HG03045 (cell line): ENCODE results near the gene ITIH3.

Experiments used
- ATAC-seq: cut with Tn5 transposase; IDR thresholded peaks from one replicate; pipeline ENCODE4 v1.9.1; 2021; ENCODE audit warnings: mild to moderate bottlenecking, moderate library complexity; ENCODE audit not compliant: unreplicated experiment

The ITIH3 gene

GRCh38 chr3:52779837-52780585, 14.6 kb upstream of the ITIH3 start:
- ATAC-seq, result no peak

GRCh38 chr3:52781741-52782140, 12.9 kb upstream of the ITIH3 start:
- no peak for ATAC-seq

DNA sequence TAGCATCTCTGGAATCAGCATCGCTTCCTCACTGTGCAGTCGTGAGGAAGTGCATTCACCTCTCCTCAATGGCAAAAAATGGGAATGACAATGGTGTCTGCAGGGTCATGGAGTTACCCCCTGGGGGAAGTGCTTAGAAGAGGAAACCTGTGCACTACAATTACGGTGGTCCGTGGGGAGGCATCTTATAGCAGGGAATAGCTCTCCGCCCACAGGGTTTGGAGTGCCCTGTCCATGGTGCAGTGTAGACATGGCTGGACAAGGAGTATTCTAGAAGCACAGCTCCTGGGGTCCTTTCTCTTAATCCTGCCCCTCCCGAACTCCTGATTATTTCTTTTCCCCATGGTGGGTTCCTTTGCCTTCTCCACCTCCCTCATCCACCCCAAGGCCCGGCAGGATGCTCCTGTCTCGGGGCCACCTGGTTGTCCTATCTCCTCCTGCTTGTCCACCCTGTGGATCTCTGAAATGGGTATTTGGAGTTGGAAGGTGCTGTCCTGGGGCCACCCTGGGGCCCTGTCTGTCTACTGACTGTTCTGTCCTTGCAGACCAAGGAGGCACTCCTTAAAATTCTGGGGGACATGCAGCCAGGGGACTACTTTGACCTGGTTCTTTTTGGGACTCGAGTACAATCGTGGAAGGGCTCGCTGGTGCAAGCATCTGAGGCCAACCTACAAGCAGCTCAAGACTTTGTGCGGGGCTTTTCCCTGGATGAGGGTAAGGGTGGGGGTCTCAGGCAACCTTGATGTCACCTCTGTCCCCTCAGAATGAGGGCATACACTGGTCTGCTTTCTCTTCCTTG, 12.0 kb upstream of the ITIH3 start:
- ATAC-seq, result no peak

- ATAC-seq, result no peak
Measured at GRCh38 chr3:52783211-52783555, 11.4 kb upstream of the ITIH3 start.

GRCh38 chr3:52784021-52784621, 10.5 kb upstream of the ITIH3 start:
- no peak for ATAC-seq

- no peak for ATAC-seq
Measured at GRCh38 chr3:52784931-52785590, 9.5 kb upstream of the ITIH3 start.

DNA sequence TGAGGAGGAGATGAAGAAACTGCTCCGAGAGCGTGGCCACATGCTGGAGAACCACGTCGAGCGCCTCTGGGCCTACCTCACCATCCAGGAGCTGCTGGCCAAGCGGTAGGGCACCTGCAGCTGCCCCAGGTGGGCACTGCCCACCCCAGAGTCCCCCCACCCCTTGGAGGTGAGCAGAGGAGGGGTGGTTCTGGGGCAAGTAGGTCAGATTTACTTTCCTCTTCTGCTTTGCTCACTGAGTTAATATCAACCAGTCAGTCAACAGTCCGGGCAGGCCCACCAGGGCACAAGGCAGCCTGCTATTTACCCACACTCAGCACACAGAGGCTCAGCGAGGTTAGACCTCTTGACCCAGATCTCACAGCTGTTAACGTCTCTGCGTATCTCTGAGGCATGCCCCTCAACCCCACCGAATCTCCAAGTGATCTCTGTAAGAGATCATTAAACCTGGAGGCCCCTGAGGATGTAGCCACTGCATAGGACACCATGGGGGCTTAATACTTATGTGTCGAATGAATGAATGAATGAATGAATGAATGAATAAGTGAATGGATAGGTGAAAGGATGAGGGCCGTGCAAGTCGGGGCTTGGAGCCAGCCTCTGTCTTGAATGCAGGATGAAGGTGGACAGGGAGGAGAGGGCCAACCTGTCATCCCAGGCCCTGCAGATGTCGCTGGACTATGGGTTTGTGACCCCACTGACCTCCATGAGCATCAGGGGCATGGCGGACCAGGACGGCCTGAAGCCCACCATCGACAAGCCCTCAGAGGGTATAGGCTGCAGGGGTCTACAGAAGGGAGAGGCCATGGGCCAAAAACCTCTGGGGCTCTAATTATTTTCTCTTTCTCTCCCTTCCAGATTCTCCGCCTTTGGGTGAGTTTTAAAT, 8.0 kb upstream of the ITIH3 start:
- no peak for ATAC-seq

GRCh38 chr3:52787246-52787645, 7.3 kb upstream of the ITIH3 start:
- no peak for ATAC-seq

DNA sequence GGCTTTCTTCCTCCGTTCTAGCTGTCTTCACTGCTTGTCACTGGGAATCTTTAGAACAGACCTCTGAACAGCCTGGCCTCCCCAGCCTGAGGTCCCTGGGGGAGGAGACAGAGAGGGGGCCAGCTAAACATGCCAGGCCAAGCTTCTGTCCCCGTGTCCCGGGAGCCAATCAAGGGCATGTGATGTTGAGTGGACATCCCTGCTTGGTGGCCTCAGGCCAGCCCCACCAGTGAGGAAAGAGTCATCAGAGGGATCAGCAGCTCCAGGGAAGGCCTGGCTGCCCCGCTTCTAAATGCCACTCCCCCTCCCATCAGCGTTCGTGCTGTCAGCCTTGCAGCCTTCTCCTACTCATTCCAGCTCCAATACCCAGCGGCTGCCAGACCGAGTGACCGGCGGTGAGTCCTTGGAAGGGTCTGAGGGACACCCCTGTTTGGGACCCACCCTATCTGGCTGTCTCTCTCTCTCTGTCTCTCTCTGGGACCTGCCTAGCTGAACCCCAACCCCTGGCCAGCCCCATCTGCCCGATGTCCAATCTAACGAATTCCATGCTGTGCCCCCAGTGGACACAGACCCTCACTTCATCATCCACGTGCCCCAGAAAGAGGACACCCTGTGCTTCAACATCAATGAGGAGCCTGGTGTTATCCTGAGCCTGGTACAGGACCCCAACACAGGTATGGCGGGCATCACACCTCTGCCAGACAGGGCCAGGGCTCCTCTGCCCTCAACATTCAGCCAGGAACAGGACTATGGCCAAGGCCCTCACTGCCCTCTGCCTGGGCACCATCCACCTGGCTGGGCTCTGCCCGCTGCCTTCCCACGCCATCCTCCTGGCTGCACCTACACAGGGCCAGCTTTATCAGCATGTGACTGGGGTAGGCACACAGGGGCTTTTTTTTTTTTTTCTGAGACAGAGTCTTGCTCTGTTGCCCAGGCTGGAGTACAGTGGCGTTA, 6.6 kb upstream of the ITIH3 start:
- ATAC-seq, result no peak

GRCh38 chr3:52788890-52789745, 5.5 kb upstream of the ITIH3 start:
- no peak for ATAC-seq

DNA sequence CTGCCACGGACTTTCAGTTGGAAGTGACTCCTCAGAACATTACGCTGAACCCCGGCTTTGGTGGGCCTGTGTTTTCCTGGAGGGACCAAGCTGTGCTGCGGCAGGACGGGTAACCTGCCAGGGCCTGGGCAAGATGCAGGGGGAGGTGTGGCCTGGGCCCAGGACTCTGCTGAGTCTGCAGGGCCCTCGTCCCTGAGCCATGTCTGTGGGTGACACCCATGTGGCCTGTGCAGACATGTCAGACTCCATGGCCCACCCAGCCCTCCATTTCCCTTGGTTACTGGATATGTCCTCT, 4.9 kb upstream of the ITIH3 start:
- ATAC-seq, result no peak

DNA sequence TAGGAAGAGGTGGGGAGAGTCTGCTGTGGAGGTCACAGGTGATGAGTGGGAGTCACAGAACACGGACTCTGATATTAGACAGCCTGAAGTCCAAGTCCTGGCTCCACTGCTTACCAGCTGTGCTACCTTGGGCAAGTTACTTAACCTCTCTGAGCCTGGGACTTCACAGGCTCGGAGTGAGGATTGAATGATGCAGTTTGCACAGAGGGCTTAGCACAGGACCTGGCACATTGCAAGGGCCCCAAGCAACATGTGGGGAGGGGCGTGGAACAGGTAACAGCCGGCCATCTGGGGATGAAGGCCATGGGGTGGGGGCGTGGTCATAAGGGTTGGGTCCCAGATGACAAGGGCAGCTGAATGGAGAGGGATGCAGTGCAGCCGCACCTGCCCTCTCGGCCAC, 4.3 kb upstream of the ITIH3 start:
- ATAC-seq, result no peak

- ATAC-seq, result no peak
Measured at GRCh38 chr3:52790741-52791140, 3.9 kb upstream of the ITIH3 start.

- ATAC-seq, result no peak
Measured at GRCh38 chr3:52791366-52791765, 3.2 kb upstream of the ITIH3 start.

DNA sequence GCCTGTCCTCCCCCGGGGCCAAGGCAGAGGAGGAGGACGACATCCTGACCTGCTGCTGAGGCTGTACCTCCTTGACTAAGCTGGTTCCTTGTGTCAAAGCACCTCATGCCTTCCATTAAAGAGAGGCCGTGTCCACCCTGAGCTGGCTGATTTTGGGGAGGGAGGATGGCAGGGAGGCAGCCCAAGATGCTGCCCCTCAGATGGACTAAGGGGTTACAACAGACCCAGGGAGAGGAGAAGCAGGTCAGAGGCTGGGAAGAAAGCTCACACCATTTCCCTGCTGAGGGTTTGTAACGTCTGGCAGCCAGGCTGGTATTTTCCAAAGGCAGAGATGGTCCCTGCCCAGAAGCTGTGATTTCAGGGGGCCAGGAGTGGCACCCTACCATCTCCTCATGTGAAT, 2.7 kb upstream of the ITIH3 start:
- ATAC-seq, result no peak

DNA sequence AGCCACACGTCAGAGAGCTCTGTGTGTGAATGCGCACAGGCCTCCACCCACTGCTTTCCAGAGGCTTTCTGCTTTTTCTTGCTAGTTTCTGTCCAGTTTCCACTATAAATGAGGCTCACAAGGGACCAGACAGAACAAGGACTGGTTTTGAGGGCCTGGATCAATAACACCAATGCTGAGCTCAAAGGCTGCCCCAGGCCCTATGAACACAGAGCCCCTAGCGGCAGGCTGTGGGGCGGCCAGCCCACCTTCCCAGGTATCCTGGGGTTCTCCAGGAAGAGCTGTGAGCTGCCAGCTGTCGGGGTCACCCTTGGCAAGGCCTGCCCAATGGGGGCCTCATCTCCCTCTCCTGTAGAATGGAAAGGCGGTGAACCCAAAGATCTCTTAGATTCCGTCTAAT, 2.2 kb upstream of the ITIH3 start:
- no peak for ATAC-seq

DNA sequence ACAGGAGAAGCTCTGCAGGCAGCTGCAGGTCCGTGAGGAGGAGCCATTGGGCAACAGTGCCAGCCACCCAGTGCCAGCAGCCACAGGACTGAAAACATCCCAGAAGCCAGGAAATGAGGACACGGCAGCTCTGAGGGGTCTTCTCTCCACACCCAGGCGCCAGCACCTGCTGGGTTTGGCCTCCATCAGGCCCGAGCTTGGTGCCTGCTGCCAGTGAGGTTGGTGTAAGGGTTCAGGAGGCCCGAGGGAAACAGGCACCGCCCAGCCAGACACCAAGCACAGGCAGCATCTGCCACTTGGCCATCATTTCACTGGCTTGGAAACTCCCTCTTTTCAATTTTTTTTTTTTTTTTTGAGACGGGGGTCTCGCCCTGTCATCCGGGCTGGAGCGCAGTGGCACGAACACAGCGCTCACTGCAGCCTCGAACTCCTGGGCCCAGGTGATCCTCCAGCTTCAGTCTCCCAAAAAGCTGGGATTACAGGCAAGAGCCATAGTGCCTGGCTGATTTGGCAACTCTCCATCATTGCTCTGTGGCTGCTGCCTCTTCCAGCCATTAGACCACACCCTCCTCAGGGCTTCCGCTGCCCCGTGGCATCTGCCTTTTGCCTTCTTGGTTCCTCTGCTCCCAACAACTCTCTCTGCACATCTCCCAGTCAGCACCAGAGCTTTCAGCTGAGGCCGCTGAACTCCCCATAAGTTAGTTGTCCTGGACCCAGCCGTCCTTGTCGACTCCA, 1.5 kb upstream of the ITIH3 start:
- no peak for ATAC-seq
